GM18951 (cell line): Measurements from ENCODE around the gene OLFM4.

Source experiments
- POLR2A ChIP-seq: IDR thresholded peaks from 4 replicates; pipeline ENCODE4 v1.6.1; 2011; ENCODE audit warnings: mild to moderate bottlenecking; ENCODE audit not compliant: insufficient read length, insufficient read depth; ENCODE audit errors: extremely low read depth
- in situ Hi-C: fragments of 300-500 bp; cut with MboI; formaldehyde crosslinking; loops from one replicate; pipeline ENCODE4 v1.12.0; 2022; ENCODE audit warnings: low sequenced_read_pairs, mixed read lengths, inconsistent platforms; ENCODE audit not compliant: unreplicated experiment

The OLFM4 gene

DNA sequence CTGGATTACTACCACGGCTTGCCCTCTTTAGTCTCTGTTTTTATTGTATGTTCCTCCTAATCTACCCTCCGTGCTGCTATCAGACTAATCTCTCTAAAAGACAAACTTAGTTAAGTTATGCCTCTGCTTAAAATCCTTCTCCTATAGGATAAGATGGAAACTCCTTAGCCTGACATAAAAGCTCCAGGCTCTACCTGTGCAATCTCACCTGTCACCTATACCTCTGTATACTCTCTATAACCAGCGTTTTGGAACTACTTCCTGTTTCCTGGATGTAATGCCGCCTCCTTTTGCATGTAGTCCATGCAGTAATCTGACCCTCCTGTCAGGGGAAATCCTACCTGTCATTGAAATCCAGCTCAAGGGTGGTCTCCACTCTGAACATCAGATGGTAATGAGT is 41.2 kb downstream of the OLFM4 start:
- TF ChIP-seq POLR2A, result no peak
- in situ Hi-C loops, result no loop called here

DNA sequence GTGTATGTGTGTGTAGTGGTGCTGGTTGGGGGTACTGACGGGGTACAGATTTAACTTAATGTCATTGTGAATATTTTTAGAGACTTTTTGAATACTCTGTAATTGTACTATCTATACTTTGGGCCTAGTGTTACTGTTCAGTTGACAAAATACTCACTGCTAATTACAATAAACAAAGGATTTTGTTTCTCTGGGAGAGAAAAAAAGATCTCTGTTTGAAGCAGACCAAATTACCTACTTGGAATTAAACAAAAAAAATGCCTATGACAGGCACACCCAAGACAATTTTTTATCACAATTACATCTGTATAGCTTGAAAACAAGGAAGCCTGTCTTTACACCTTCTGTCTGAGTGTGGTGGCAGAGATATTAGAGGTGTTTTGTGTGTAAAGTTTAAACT is 45.1 kb downstream of the OLFM4 start:
- in situ Hi-C loops, result no loop called here
- TF ChIP-seq POLR2A, result no peak

- TF ChIP-seq POLR2A, result no peak
- in situ Hi-C loops, result no loop called here
Observed at GRCh38 chr13:53074114-53074513, 45.5 kb downstream of the OLFM4 start.

GRCh38 chr13:53075356-53076041 is 46.9 kb downstream of the OLFM4 start:
- no peak for TF ChIP-seq POLR2A
- in situ Hi-C loops, result no loop called here

DNA sequence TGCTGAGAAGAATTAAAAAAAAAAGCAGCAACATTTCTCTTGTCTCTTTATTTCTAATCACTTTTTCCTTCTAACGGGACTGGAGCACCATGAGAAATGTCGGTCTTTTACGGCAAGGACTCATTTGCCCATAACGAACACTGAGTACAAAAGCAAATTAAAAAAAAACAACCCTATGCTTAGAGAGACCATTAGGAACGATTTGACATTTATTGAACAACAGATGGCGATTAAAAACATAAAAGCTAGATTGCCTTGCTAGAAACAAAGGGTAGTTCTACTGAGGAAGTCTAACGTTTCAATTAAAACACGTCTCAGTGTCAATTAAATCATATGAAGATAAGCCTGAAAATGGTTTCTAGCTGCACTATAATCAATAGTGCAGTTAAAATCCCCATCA is 51.1 kb downstream of the OLFM4 start:
- TF ChIP-seq POLR2A, result no peak
- in situ Hi-C loops, result no loop called here

GRCh38 chr13:53088871-53089270 is 60.3 kb downstream of the OLFM4 start:
- TF ChIP-seq POLR2A, result no peak
- in situ Hi-C loops, result no loop called here

DNA sequence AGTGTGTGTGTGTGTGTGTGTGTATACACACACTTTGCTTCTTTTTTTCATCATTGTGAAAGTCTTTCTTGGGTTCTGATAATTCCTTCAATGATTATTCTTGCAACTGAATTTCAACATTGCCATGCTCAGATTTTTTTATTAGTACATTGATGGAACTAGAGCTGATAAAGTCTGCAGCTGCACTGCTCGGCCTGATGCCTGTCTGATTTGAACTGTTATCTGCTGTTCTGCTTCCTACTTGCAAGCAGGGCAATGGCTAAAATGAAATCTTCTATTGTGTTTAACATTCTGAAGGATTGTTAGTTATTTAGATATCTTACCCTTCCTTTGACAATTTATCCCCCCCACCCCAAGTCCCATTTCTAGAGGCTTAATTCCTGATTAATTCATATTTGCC is 61.3 kb downstream of the OLFM4 start:
- TF ChIP-seq POLR2A, result no peak
- in situ Hi-C loops, result no loop called here

- in situ Hi-C loops, result no loop called here
- no peak for TF ChIP-seq POLR2A
Observed at GRCh38 chr13:53090461-53090860, 61.8 kb downstream of the OLFM4 start.

- in situ Hi-C loops, result no loop called here
Observed at GRCh38 chr13:53092931-53093330, 64.3 kb downstream of the OLFM4 start.

DNA sequence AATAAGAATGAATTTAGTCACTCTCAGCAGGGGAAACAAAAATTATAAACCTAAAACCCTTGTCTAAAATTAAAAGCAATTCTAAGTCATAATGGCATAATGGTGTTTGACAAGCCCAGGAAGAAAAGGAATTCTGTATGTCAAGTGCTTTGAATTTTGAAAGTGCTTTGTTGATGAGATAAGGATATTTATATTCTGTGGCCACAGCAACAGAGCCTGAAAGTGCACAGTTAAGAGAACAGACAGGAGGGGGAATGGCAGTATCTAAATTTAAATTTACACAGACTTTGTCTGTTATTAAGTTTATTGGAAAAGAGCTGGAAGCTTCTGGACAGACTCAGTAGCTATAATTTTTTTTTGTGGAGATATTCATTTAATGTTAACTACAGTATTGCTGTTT is 69.8 kb downstream of the OLFM4 start:
- in situ Hi-C loops, result no loop called here
- no peak for TF ChIP-seq POLR2A

More at GRCh38 chr13:53092931-53093330, 64.3 kb downstream of the OLFM4 start:
- TF ChIP-seq POLR2A, result no peak

- no peak for TF ChIP-seq POLR2A
- in situ Hi-C loops, result no loop called here
Observed at GRCh38 chr13:53100394-53101063, 71.9 kb downstream of the OLFM4 start.
